GM21360 (cell line): ENCODE measurements around the gene CPNE8.
A peak's percentile ranks its signal among the peaks of the same experiment; 100 is the strongest.

Source experiments
- ATAC-seq: cut with Tn5 transposase; IDR thresholded peaks from one replicate; pipeline ENCODE4 v1.9.1; 2021; ENCODE audit warnings: mild to moderate bottlenecking, moderate library complexity; ENCODE audit not compliant: unreplicated experiment

Gene CPNE8

GRCh38 chr12:38838056-38838850, 67.1 kb downstream of the CPNE8 start:
- no peak for ATAC-seq

GRCh38 chr12:38831715-38832114, 73.7 kb downstream of the CPNE8 start:
- ATAC-seq: no peak

GRCh38 chr12:38825006-38825405, 80.4 kb downstream of the CPNE8 start:
- no peak for ATAC-seq

GRCh38 chr12:38823738-38824137, 81.7 kb downstream of the CPNE8 start:
- no peak for ATAC-seq

GRCh38 chr12:38823314-38823713, 82.1 kb downstream of the CPNE8 start:
- no peak for ATAC-seq

- ATAC-seq: no peak
Observed at GRCh38 chr12:38817942-38818341, 87.4 kb downstream of the CPNE8 start.

- no peak for ATAC-seq
Observed at GRCh38 chr12:38813923-38814322, 91.5 kb downstream of the CPNE8 start.

- no peak for ATAC-seq
Observed at GRCh38 chr12:38811814-38812356, 93.5 kb downstream of the CPNE8 start.

GRCh38 chr12:38809832-38810231, 95.6 kb downstream of the CPNE8 start:
- ATAC-seq: no peak

GRCh38 chr12:38788106-38788505, 117.3 kb downstream of the CPNE8 start:
- ATAC-seq: no peak

- no peak for ATAC-seq
Observed at GRCh38 chr12:38785381-38785780, 120.0 kb downstream of the CPNE8 start.

GRCh38 chr12:38783304-38783703, 122.1 kb downstream of the CPNE8 start:
- ATAC-seq: no peak

- ATAC-seq: no peak
Observed at GRCh38 chr12:38782359-38782758, 123.0 kb downstream of the CPNE8 start.

GRCh38 chr12:38776647-38777046, 128.7 kb downstream of the CPNE8 start:
- ATAC-seq: no peak

GRCh38 chr12:38775457-38775856, 129.9 kb downstream of the CPNE8 start:
- peak; percentile 94 for ATAC-seq

GRCh38 chr12:38772437-38772836, 133.0 kb downstream of the CPNE8 start:
- no peak for ATAC-seq

GRCh38 chr12:38771871-38772270, 133.5 kb downstream of the CPNE8 start:
- peak; percentile 65 for ATAC-seq

- ATAC-seq: no peak
Observed at GRCh38 chr12:38761636-38762342, 143.6 kb downstream of the CPNE8 start.

GRCh38 chr12:38761111-38761510, 144.3 kb downstream of the CPNE8 start:
- ATAC-seq: no peak

- ATAC-seq: no peak
Observed at GRCh38 chr12:38759621-38760020, 145.8 kb downstream of the CPNE8 start.

- no peak for ATAC-seq
Observed at GRCh38 chr12:38746744-38747143, 158.6 kb downstream of the CPNE8 start.

GRCh38 chr12:38745601-38746000, 159.8 kb downstream of the CPNE8 start:
- ATAC-seq: no peak
